ENCODE results near the gene VPS16.
A peak's percentile ranks its signal among the peaks of the same experiment; 100 is the strongest.

The VPS16 gene

DNA sequence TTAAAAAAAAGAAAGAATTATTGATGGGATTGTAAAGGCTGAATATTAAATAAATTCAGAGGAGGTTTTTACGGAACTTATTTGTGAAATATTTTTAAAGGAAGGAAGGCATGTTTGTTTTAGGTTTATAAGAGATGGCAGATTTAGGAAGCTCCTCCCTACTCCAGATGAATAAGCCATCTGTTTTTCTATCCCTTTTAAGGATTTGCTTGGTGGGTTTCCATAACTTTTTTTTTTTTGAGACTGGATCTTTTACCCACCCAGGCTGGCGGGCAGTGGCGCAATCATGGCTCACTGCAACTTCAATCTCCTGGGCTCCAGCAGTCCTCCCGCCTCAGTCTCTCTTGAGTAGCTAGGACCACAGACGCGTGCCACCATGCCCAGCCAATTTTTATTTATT lies 63.1 kb downstream of the VPS16 start:
- DNase-seq = no peak

DNA sequence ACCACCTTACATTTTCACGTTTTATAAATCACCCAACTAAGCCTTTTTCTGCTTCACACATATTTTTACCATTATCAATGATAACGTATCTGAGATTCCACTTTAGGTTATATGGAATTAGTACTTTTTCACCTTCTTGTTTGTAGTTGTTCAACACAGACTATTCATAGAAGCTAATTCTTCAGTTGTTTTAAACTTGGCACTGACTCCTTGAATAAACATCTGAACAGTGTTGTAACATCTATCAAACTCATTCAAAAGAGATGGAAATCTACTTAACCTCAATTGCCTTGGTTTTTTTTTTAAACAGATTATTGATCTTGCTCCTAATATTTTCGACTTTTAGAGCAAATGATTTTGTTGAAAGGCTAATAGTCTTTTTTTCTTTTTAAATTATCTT lies 67.0 kb downstream of the VPS16 start:
- DNase-seq = no peak

DNA sequence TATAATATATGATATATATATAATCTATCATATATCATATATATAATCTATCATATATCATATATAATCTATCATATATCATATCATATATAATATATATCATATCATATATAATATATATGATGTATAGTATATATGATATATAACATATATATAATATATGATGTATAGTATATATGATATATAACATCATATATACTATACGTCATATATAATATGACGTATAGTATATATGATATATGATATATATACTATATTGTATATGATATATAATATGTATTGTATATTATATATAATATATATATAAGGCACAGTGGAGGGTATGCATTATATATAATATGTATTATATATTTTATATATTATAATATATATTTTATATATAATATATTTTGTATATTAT lies 69.4 kb downstream of the VPS16 start:
- DNase-seq = peak; percentile 4

DNA sequence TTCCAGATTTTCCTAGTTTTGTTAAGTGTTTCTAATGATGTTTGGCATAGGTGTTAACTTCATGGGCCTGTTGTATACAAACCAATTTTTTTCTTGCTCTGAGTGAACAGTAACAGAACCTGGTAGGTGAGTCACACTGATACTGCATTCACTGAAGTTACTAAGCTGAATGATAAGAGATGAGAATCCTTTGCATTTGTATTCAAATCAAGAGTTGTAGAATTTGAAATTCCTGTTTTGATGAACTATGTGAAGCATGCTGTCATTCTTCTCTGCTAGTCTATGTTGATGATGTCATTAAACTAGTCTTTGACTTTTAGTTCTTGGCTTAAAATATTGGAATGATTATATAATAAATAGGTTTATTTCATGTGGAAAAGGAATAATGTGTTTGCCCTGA lies 70.7 kb downstream of the VPS16 start:
- DNase-seq = no peak

DNA sequence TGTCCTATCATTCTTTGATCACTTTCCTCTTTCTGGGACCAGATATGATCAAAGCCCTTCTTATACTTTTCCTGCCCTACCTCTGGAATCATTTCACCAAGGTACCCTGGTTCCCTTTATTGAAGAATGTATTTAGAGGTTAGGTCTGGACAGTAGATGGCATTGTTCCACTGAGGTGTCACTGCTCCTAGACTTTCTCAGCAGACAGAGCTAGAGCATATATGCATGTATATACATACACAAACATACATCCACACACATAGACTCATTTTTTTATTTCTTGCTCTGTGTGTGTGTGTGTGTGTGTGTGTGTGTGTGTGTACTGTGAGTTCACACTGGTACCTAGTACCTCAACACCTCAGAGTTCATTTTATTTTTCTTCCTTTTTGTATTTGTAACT lies 73.6 kb downstream of the VPS16 start:
- peak; percentile 46 for DNase-seq
